ENCODE measurements around the gene NSRP1. TPM values are rescaled to one million over a fixed set of nuclear protein-coding genes. Genes with fewer than 3 reads are reported as not detected.
"Not testable (repeated sequence)": the region's sequence is repeated elsewhere in the genome, so short reads cannot be mapped to it uniquely, and the experiment has no call there.

NSRP1 gene
- total RNA-seq, 1 experiment from 2014 or later = 28.0 TPM

GRCh38 chr17:30086896-30087295 is 29.7 kb upstream of the NSRP1 start:
- Mint-ChIP-seq H3K27ac (ENCODE audit: unreplicated experiment) (no peak overlapping the region), H3K9me3 (ENCODE audit: unreplicated experiment) (no peaks in the 10 kb centered on the region), H3K36me3 (ENCODE audit: insufficient read depth, unreplicated experiment) (no peaks in the 10 kb centered on the region), H3K4me3 (ENCODE audit: unreplicated experiment) (no peak overlapping the region), H3K27me3 (ENCODE audit: insufficient read depth, unreplicated experiment) (peaks cover 30% of the 10 kb centered on the region), H3K4me1 (ENCODE audit: low read depth, unreplicated experiment) (no peaks in the 10 kb centered on the region)
- Histone ChIP-seq H3K4me3 (ENCODE audit: low read depth, low read length) (no peak overlapping the region), H3K9me3 (no peaks in the 10 kb centered on the region), H3K4me1 (no peaks in the 10 kb centered on the region), H3K27me3 (replicated peaks; ENCODE audit: control insufficient read depth, insufficient read depth, low read length) (no peaks in the 10 kb centered on the region), H3K36me3 (ENCODE audit: control insufficient read depth, insufficient read depth, low read length) (no peaks in the 10 kb centered on the region)
- POLR2A ChIA-PET = no interaction called here
- TF ChIP-seq, protein P1, sequence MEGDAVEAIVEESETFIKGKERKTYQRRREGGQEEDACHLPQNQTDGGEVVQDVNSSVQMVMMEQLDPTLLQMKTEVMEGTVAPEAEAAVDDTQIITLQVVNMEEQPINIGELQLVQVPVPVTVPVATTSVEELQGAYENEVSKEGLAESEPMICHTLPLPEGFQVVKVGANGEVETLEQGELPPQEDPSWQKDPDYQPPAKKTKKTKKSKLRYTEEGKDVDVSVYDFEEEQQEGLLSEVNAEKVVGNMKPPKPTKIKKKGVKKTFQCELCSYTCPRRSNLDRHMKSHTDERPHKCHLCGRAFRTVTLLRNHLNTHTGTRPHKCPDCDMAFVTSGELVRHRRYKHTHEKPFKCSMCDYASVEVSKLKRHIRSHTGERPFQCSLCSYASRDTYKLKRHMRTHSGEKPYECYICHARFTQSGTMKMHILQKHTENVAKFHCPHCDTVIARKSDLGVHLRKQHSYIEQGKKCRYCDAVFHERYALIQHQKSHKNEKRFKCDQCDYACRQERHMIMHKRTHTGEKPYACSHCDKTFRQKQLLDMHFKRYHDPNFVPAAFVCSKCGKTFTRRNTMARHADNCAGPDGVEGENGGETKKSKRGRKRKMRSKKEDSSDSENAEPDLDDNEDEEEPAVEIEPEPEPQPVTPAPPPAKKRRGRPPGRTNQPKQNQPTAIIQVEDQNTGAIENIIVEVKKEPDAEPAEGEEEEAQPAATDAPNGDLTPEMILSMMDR (IDR thresholded peaks at IDR 0.05; ENCODE audit: insufficient read depth in 1 of 2, low read depth in 1 of 2, low read length in 1 of 2, severe bottlenecking in 1 of 2, unreplicated experiment in 1 of 2) = no peak
- no peak for DNase-seq
- intact Hi-C loops (cut with micrococcal nuclease; ENCODE audit: unreplicated experiment) = no loop called here
- CTCF ChIA-PET = no interaction called here
- no TSS peak for BruUV-seq (replicated peaks)

GRCh38 chr17:30087431-30087830 is 29.2 kb upstream of the NSRP1 start:
- H3K9me3 Mint-ChIP-seq (ENCODE audit: unreplicated experiment); H3K27ac Mint-ChIP-seq (ENCODE audit: unreplicated experiment); H3K36me3 ChIP-seq (ENCODE audit: control insufficient read depth, insufficient read depth, low read length); H3K4me3 Mint-ChIP-seq (ENCODE audit: unreplicated experiment); DNase-seq; intact Hi-C loops (cut with micrococcal nuclease; ENCODE audit: unreplicated experiment); POLR2A ChIA-PET; H3K4me1 ChIP-seq; H3K27me3 ChIP-seq (replicated peaks; ENCODE audit: control insufficient read depth, insufficient read depth, low read length); BruUV-seq (replicated peaks); CTCF ChIA-PET; H3K36me3 Mint-ChIP-seq (ENCODE audit: insufficient read depth, unreplicated experiment); H3K4me3 ChIP-seq (ENCODE audit: low read depth, low read length); H3K9me3 ChIP-seq; H3K4me1 Mint-ChIP-seq (ENCODE audit: low read depth, unreplicated experiment): not testable (repeated sequence)
- peaks cover 30% of the 10 kb centered on the region for H3K27me3 Mint-ChIP-seq (ENCODE audit: insufficient read depth, unreplicated experiment)

DNA sequence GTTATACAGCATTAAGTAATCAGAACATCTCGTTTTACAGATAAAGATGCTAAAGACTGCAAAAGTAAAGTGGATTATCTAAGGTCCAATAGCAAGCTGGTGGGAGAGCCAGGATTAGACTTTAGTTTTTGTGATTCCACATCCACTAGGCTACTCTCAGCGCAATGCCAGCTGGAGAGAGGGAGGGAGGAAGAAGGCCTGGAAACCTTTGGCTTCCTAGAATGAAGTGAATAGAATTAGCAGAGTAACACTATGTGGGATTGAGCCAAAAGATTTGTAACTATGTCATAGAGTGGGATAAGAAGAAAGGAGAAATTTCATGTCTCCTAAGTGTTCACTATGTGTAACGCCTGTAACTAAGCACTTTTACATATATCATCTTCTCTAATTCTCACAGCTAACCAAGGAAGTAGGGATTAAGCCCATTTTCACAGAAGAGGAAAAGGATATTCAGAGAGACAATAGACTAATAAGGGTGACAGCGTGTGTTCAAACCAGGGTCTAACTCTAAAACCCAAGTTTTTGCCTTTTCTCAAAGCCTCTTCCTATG is 25.4 kb upstream of the NSRP1 start:
- Mint-ChIP-seq H3K27me3 (ENCODE audit: insufficient read depth, unreplicated experiment) (peaks cover 29% of the 10 kb centered on the region), H3K27ac (ENCODE audit: unreplicated experiment) (no peak overlapping the region), H3K4me3 (ENCODE audit: unreplicated experiment) (no peak overlapping the region), H3K36me3 (ENCODE audit: insufficient read depth, unreplicated experiment) (no peaks in the 10 kb centered on the region), H3K9me3 (ENCODE audit: unreplicated experiment) (no peaks in the 10 kb centered on the region), H3K4me1 (ENCODE audit: low read depth, unreplicated experiment) (peaks cover 5% of the 10 kb centered on the region)
- intact Hi-C loops (cut with micrococcal nuclease; ENCODE audit: unreplicated experiment) = loop anchor here (10.0 kb wide), 2 partner anchors 226 to 456 kb away; no protein-coding TSS in a partner anchor
- Histone ChIP-seq H3K4me1 (no peaks in the 10 kb centered on the region; the same call in 1 of the 2 replicates), H3K36me3 (ENCODE audit: control insufficient read depth, insufficient read depth, low read length) (no peaks in the 10 kb centered on the region), H3K27me3 (replicated peaks; ENCODE audit: control insufficient read depth, insufficient read depth, low read length) (no peaks in the 10 kb centered on the region), H3K9me3 (no peaks in the 10 kb centered on the region), H3K4me3 (ENCODE audit: low read depth, low read length) (no peak overlapping the region)
- TF ChIP-seq, protein P1 (IDR thresholded peaks at IDR 0.05; ENCODE audit: insufficient read depth in 1 of 2, low read depth in 1 of 2, low read length in 1 of 2, severe bottlenecking in 1 of 2, unreplicated experiment in 1 of 2) = no peak
- CTCF ChIA-PET = interaction anchor here (3.0 to 5.7 kb wide), 2 partner anchors 13 to 160 kb away, joined by 51 to 56 read pairs; partner anchors contain the start of gene SSH2
- no TSS peak for BruUV-seq (replicated peaks)
- POLR2A ChIA-PET = no interaction called here
- DNase-seq = no peak
